Measurements from ENCODE around the gene CNTN4.

CNTN4 gene

DNA sequence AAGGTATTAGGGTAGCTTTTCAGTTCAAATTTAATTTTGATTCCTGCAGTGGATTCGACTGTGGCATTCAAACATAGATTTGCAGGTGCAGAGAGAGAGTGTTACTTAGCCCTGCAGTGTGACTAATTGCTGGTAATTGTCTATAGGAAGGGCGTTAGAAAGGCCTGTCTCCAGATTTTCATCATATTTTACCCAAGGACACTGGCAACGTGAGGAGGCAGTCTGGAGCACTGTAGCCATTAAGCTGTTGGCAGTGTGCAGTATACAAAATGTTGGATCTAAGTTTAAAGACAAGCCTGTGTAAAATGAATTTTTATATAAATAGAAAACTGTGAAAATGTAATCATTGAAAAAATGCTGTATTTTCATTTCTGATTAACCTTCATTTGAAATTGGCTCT lies 342.9 kb downstream of the CNTN4 start:
- DNase-seq: no peak

DNA sequence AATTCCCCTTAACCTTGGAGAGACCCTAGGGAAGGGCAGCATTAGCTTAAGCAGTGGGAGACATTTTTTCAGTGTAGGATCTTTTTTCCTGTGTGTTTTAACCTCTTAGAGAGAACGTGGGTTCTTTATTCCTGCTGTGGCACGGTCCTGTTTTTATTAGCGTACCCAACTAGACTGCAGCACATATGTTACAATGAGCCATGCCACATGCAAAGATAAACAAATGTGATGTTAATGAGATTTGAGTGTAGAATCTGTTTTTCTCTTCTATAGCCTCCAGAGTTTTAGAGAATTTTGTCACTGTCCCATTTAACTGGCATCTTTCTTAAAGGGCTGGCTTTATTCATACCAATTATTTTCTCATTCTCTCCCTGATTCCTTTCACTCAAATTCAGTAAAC lies 347.5 kb downstream of the CNTN4 start:
- no peak for DNase-seq

DNA sequence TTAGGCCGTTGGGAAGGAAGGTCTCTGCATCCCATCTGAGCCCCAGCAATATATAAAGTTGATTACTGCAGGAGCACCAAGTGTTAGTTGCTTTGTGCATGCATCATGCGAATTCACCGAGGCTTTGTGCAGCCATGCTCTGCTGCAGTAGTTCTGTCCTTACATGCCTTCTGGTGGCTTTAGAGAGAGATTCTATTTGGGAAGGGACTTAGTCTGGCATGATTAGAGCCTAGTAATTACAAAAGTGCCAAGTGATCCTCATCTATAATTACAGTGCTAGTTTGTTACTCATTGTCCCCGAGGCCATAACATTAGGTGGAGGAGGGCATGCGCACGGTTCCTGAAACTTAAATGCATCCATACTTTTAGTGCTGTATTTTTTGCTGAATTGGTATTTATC lies 353.6 kb downstream of the CNTN4 start:
- DNase-seq: no peak

DNA sequence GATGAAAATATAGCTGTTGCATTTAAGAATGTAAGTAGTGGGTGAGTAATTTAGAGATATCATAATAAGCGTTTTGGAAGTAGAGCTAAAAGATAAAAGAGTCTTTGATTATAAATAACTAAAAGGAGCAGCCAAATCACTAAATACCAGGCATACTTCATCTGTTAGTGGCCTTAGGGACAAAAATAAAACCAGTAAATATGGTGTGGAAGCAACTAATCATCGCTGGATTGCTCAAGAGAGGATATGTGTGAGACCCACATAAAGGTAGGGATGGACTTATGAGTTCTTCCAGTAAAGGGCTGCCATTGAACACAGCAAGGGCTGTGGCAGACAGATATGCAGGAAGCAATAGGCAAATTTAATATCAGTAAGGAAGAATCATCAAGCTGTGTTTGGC lies 356.2 kb downstream of the CNTN4 start:
- no peak for DNase-seq

DNA sequence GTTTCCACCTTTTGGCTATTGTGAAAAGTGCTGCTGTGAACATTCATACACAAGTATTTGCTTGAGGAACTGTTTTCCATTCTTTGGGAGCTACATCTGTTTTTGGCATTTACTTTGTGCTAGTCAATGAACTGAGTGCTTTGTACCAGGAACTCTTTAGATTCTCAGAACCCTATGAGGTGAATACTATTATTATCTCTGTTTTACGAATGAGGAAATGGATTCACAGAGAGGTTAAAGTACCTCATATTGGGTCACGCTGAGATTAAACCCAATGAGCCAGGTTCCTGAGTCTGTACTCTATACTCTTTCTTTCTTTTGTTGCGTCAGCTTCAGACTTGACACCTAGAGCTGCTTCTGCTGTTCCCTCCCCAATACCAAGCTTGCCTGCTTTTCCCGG lies 358.1 kb downstream of the CNTN4 start:
- no peak for DNase-seq

DNA sequence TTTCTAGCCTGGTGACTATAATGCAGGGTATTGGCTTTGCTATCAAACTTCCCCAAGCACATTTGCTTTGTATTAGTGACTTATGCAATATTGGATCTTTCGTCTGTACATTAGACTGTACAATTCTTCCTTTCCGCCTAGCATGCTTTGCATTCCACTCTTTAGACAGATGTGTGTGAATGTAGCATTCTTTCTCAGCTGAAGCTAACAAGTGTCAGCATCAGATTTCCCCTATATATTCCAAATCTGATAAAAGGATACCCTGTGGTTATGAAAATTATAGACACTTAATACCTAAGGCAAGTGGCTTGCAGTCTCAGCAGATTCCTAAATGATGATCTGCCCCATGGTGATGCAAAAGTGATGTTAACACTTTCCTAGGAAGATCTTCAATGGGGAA lies 360.1 kb downstream of the CNTN4 start:
- no peak for DNase-seq

DNA sequence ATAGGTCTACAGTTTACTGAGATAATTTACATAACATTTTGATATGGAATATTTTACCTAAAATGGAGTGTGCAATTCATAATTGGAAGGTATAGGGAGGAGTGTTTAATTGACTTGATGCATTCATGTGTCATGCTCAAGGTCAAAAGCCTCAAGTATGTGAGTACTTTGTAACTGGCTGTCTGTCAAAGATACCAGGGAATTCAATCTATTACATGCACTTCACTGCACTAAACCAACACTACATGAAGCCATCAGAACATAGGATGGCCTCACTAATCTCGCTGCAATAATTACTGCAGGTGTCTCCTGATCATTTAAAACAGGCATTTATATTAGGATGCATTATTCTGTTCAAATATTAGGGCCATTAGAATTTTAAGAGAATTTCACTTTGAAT lies 367.2 kb downstream of the CNTN4 start:
- no peak for DNase-seq

DNA sequence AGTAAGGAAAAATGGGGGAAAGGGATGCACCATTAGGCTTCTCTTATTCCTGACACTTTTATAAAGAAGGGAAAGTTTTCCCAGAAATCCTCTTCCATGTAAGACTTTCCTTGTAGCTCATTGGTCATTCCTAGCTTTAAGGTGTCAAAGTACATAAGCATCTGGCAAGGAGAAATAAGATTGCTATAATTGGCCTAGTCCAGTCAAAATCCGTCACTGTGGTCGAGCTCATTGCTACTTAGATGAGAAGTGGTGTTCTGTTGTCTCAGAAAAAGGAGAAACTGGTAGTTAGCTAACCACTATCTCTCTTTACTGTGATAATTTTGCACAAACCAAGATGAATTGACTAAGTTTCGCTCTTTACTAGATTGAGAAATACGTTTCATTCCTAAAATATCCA lies 370.1 kb downstream of the CNTN4 start:
- DNase-seq: no peak

DNA sequence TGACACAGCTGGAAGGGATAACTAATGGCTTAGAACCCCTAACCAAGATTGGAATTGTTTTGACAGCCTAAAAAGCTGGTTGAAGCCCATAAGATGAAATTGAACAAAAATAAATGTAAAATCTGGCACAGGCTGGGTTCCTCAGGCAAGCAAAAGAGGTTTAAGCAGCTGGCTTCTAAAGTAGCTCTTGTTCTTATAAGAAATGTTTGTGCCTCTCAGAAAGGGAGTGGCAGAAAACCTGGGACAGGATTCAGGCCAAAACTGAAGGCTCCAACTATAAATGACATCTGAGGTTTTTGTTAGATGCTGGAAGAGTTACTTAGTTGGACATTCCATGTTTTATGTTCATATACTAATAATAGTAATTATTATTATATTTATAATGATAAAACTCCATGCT lies 378.3 kb downstream of the CNTN4 start:
- DNase-seq: no peak

DNA sequence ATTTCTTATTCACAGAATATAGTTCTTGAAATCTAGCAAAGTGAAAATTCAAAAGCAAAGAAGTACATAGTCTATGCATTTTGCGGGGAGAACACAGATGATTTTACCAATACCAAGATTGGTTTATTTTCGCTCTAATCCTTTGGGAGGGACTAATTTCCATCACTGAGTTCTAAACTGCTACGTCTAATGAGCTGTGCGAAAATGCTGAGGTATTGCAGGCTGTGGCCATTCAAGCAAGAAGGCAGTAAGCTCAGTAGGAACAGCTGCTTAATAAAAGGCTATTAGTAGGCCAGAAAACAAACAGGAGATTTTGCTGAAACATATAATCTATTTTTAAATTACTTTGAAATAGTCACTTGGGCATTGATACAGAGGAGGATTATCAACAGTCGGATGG lies 379.0 kb downstream of the CNTN4 start:
- no peak for DNase-seq

DNA sequence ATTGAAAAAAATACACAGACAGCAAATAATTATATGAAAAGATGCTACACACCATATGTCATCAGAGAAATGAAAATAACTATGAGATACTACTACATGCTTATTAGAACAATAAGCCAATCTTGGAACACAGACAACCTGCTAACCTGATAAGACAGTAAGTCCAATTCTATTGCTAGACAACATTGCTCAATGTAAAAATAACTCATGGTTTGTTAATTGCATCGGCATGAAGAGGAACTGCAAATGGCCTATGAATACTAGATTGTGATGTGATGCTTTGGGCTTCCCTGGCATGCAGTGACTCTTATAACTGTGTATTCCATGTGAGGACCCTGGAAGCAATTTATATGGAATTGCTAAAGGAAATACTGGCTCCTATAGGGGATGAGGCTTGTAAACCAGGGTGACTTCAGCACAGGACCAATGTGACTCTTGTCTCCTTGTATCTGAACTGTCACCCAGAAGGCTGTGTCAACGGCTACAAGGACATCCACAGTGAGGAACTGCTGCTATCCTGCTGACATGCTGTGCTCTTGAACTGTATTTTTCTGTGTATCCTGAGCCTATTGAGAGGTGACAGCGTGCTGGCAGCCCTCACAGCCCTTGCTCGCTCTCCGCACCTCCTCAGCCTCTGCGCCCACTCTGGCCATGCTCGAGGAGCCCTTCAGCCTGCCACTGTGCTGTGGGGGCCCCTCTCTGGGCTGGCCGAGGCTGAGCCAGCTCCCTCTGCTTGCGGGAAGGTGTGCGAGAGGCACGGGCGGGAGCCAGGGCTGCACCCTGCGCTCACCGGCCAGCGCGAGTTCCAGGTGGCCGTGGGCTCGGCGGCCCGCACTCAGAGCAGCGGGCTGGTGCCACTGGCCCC lies 385.7 kb downstream of the CNTN4 start:
- no peak for DNase-seq

DNA sequence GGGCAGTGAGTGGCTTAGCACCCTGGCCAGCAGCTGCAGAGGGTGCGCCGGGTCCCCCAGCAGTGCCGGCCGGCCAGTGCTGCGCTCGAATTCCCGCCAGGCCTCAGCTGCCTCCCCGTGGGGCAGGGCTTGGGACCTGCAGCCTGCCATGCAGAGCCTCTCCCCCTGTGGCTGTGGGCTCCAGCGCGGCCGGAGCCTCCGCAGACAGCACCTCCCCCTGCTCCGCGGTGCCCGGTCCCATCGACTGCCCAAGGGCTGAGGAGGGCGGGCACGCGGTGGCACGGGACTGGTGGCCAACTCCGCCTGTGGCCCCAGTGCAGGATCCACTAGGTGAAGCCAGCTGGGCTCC lies 386.3 kb downstream of the CNTN4 start:
- DNase-seq: no peak

DNA sequence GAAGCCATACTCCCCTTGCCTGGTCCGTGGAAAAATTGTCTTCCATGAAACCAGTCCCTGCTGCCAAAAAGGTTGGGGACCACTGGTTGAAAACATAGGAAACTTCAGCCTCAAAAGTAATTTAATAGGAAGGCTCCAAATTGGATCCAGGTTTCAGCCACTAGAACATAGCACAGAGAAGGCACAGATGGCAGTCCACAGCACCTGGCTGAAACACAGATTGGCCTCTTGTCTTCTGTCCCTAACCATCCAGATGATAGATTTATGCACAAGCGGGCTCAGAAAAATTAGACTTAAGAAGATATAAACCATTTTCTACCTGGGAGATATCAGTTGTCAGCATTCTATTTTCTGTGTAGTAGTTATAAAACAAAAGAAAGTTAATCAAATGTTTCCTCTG lies 397.1 kb downstream of the CNTN4 start:
- no peak for DNase-seq

DNA sequence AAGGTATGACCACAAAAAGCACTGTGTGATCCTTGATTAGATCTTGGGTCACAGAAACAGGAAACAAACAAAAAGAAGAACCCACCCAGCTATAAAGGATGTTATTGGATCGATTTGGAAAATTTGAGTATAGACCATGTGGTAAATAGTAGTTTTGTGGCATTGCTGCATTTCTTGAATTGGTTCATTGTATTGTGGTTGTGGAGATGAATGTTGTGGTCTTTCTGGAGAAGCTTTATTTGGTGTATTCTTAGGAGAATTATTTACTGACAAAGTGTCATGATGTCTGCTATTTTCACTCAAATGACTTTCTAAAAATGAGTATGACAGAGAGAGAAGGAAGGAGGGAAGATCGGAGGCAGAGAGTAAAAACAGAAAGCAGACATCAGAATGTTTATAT lies 406.2 kb downstream of the CNTN4 start:
- no peak for DNase-seq

DNA sequence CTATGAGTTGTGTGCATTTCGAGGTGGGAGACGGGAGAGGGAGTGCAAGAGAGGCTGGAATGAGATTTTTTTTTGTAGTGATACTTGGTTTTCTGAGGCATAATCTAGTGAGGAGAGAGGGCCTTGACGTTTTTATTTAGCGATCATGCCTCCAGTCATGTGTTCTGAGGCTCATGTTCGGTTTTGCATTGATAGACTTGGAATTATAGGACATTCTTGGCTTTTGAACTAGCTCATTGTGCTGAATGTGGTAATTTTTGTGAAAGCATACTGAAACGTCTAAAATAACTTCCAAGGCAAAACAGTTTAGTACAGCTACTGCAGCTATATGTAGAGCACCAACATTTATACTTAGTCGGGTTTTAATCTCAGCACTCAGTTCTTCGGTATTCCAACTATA lies 408.1 kb downstream of the CNTN4 start:
- no peak for DNase-seq

DNA sequence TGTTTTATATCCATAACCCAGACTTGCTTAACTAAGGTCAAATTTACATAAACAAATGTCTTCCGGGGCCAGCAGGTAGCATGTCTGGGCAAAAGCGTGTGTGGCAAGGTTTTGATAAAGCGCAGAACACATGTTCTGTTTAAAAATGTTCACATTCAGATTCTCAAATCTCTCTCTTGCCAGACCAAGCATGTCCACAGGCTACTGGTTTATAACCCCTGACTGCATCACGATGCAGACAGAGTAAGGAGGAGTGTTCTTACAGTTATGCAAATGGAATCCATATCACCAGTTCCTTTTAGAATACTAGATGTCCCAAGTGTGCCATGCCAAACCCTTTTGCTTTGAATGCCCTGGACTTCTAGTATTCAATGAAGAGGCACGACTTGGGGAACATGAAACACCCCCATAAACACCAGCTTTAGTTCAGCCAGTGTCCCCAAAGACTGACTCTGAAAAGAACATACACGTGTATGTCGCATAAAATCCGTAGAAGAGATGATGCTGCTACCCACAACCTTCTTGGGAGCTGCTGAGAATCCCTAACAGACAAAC lies 412.0 kb downstream of the CNTN4 start:
- no peak for DNase-seq

DNA sequence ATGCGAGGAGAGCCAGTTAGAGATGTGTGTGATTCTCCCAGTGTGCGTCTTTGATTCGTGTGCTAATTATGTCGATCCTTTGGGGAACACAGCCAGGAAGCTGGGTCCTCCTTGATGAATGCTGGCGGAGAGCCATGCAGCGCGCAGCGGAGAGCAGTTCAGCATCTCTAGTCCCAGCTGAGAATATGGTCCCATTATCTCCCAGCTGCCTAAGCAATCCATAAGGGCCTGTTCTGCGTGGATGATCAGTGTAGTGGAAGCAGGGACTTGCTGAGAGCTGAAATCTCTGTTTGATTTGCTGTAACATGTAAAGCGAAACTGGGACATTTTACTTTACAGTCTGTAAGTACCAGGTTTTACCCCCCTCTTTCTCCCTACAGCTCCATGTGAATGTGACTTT lies 412.7 kb downstream of the CNTN4 start:
- no peak for DNase-seq

DNA sequence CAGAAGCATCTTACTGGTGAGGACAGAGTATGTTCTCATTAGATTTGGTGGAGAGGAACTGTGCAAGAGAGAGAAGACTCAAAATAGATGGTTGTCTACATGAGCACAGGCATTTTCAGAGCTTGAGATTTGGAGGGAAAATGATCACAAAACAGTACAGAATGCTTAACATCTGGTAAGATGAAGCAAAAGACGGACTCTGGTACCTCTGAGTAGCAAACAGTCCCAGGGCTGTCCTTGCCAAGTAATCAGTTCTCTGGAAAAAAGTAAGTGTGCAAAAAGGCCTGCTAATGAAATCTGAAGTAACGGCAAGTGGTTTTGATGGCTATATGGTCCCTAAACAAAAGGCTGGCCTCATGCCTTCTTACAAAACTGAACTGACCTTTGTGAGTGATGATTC lies 414.2 kb downstream of the CNTN4 start:
- no peak for DNase-seq

DNA sequence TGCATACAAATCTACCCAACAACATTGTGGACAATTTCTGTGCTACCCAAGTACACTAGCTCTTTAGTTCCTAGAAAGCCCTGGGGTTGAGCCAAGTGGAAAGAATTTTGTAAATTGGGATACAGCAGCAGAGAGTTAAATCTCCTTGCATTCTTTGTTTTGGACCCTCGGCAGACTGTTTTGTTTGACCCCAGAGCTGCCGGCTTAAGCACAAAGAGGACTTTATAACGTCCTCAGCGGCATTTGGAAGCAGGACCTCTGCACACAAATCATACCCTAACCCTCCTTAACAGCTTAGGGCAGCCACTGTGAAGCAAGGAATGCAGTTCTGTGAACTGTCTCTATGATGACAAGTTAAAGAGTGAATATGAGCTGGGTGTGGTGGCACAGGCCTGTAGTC lies 415.3 kb downstream of the CNTN4 start:
- DNase-seq: no peak

DNA sequence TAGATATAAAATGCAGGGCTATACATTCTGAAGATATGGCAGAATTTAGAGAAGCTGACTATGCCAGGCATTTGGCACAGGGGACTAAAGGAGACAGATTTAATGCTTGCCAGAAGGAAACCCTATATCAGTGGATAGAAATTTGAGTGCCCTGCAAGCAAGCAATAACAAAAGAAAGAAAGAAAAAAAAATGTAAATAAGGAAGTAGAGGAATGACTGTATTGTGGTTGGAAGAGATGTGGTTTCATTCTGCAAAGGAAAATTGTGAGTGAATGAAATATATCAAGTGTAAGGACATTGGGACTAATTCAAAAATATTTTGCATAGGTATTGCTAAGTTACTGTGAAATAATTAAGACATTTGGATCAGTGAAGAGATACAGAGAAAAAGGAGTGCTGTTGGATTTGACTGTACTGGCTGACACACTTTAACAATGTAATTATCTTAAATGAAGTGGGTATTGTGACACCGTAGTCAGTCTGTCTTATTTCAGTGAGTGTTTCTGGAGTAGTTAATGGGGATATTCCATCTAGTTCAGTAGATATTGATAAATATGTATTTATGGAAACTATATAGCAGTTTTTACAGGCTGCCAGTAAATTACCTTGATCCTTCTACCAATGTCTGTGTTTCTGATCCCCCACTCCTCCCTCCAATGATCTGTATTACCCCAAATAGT lies 418.2 kb downstream of the CNTN4 start:
- no peak for DNase-seq

DNA sequence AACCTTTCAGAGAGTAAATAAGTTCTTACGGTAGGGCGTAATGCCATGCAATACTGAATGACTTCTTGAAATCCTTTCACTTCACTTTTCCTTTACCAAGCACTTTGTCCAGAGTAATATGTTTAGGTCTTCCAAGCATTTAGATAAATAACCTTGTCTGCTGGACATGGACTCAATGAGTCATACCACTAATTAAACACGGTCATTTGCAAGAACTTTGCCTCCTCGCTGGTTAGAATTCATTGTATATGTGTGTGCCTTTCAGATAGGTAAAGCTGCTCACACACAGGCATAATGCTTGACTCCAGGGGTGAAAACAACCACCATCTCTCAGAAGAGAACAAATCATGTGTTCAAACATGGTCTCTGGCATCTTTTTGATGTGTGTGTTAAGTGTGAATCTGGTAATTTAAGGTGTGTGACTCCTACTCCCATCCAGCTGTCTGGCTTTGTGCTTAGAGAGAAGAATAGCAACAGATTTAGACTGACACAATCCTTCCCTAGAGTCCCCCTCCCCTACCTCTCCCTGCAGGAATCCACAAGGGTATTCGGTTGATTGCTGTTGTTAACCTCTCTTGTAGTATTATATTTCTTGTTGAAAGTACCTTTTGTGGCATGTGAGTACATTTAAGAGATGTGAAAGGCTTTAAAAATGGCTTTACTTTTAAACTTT lies 419.0 kb downstream of the CNTN4 start:
- no peak for DNase-seq

DNA sequence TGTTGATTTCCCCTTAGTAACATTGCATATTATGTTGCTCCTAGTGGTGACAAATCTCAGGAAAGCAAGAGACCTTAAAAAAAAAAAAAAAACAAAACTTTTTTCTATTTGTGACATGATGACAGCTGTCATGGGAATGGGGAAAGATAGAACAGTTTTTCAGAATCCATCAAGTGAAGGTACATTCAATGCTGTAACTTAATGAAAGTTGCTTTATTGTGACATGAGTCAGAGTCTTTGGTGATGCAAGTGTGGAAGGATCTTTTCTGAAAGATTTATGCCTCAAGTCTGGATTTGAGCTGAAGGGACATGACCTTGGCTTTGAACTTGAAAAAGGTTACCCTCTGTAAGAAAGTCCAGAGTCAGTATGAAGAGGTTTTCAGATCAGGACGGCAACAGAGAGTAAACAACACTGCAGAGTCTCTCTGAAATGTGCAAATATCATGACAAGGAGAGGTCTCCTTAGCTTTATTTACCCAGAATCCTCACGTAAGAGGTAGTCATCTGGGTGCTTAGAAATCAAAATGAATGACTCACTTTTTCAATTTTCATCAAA lies 424.7 kb downstream of the CNTN4 start:
- no peak for DNase-seq

DNA sequence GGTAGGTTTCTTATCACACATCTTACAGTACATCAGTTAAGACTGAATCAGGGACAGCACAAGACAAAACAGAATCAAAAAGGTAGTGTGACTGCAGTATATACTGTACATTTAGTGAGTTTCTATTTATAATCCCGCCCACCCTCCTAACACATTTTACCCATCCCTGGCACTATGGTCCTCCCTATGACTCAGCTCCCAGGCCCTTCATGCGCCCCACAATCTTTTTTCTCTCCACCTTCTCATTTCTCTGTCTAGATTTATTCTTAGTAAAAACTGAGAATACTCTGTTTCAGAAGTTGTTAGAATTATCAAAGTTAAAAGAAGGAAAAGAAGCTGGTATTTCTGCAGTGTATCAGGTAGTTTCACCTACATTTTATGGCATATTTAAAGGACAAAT lies 427.3 kb downstream of the CNTN4 start:
- DNase-seq: no peak

DNA sequence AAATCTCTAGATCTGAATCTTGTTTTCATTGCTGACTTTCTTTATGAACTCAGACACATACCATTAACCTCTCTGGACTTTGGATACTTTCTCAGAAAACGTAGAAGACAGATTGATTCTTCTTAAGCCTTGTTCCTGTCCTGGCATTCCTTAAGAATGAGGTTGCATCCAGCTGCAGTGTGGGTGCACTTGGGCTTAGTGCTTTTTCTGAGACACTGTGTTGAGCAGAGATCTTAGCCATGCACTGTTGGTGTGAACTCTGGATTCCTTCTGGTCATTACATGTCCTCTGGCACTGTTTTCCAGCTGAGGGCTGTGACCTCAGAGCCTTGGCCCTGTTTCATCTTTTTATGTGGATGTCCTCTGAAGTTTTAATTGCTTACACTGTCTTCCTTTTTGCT lies 428.3 kb downstream of the CNTN4 start:
- DNase-seq: no peak
